GM12878 (cell line): Measurements from ENCODE around the gene SUSD2. TPM values are rescaled to one million over a fixed set of nuclear protein-coding genes. Genes with fewer than 3 reads are reported as not detected.

Source experiments
- CBX3 ChIP-seq: fragments of 200-600 bp; sonication (generic); IDR thresholded peaks from 2 replicates; pipeline ENCODE4 v1.6.1; 2016; ENCODE audit warnings: low read depth, borderline replicate concordance
- FOXM1 ChIP-seq: IDR thresholded peaks from 2 replicates; pipeline ENCODE4 v1.6.1; 2012; ENCODE audit warnings: low read depth, mild to moderate bottlenecking, inconsistent platforms, low read length, moderate library complexity
- RAD51 ChIP-seq: fragments of 450-650 bp; IDR thresholded peaks from 2 replicates; pipeline ENCODE4 v1.6.1; 2016; ENCODE audit warnings: moderate library complexity, mild to moderate bottlenecking, inconsistent platforms
- SUZ12 ChIP-seq: fragments of 200-600 bp; sonication (generic); IDR thresholded peaks from one replicate; pipeline ENCODE4 v1.6.1; 2018; ENCODE audit warnings: antibody characterized with exemption, mild to moderate bottlenecking; ENCODE audit not compliant: unreplicated experiment
- ZNF217 ChIP-seq: fragments of 450-650 bp; IDR thresholded peaks from 2 replicates; pipeline ENCODE4 v1.6.1; 2017; ENCODE audit warnings: antibody characterized with exemption, mild to moderate bottlenecking
- polyA plus RNA-seq, 11 experiments: library from polyadenylated mRNA; depleted of rRNA in 4 of 11; unstranded in 6 of 11; stranded (reverse) in 5 of 11; fragments of >200 nt; fragmentation: Nextera tagmentation in 4 of 11; fragmentation: Illumina TruSeq in 1 of 11; extraction: Ambion mirVana in 4 of 11; extraction: Trizol in 1 of 11; gene quantifications; 1 replicate in 1 of 11; 2 replicates in 10 of 11; pipeline versions ENCODE4 v1.2.1 to v1.2.3, GENCODE V29; 2011 to 2016; ENCODE audit warnings: inconsistent platforms in 2 of 11, missing spikeins in 2 of 11, low read depth in 1 of 11
- total RNA-seq, 4 experiments: library from RNA; depleted of rRNA in 3 of 4; stranded (reverse); fragments of >200 nt in 3 of 4; fragmentation: Illumina TruSeq in 1 of 4; extraction: Trizol in 1 of 4; gene quantifications; 2 replicates each; pipeline versions ENCODE4 v1.2.1 to v1.2.3, GENCODE V29; 2013 to 2021
- TF ChIP-seq, protein P1 (sequence below): fragments of 450-650 bp; IDR thresholded peaks from 2 replicates; pipeline ENCODE4 v1.6.1; 2017; ENCODE audit warnings: antibody characterized with exemption, mild to moderate bottlenecking, moderate library complexity
- TF ChIP-seq, protein P2 (sequence below): IDR thresholded peaks from 2 replicates; pipeline ENCODE4 v1.6.1; 2011; ENCODE audit warnings: borderline replicate concordance, low read depth, mild to moderate bottlenecking, moderate library complexity, low read length; ENCODE audit not compliant: insufficient read depth, poor library complexity, severe bottlenecking
- TF ChIP-seq, protein P3 (sequence below): IDR thresholded peaks from 2 replicates; pipeline ENCODE4 v1.6.1; 2011; ENCODE audit warnings: low read depth, low read length, improper control_type of control experiment, borderline replicate concordance
- TF ChIP-seq, protein P4 (sequence below): fragments of 450-650 bp; formaldehyde crosslinking; IDR thresholded peaks from 2 replicates; pipeline ENCODE4 v1.4.0; 2020; ENCODE audit warnings: mild to moderate bottlenecking, moderate library complexity
- TF ChIP-seq, protein P5 (sequence below): IDR thresholded peaks from 2 replicates; pipeline ENCODE4 v1.6.1; 2012; ENCODE audit warnings: low read depth, low read length, improper control_type of control experiment
- TF ChIP-seq, protein P6 (sequence below): fragments of 450-650 bp; IDR thresholded peaks from 2 replicates; pipeline ENCODE4 v1.6.1; 2017; ENCODE audit warnings: mild to moderate bottlenecking, moderate library complexity

The SUSD2 gene
- total and polyA plus RNA-seq, 10 of the 15 experiments (the other 5 are each of a cell fraction or from before 2014, with no cell fraction given): 0.04 to 0.31 (median 0.11) TPM; not detected in 5

DNA sequence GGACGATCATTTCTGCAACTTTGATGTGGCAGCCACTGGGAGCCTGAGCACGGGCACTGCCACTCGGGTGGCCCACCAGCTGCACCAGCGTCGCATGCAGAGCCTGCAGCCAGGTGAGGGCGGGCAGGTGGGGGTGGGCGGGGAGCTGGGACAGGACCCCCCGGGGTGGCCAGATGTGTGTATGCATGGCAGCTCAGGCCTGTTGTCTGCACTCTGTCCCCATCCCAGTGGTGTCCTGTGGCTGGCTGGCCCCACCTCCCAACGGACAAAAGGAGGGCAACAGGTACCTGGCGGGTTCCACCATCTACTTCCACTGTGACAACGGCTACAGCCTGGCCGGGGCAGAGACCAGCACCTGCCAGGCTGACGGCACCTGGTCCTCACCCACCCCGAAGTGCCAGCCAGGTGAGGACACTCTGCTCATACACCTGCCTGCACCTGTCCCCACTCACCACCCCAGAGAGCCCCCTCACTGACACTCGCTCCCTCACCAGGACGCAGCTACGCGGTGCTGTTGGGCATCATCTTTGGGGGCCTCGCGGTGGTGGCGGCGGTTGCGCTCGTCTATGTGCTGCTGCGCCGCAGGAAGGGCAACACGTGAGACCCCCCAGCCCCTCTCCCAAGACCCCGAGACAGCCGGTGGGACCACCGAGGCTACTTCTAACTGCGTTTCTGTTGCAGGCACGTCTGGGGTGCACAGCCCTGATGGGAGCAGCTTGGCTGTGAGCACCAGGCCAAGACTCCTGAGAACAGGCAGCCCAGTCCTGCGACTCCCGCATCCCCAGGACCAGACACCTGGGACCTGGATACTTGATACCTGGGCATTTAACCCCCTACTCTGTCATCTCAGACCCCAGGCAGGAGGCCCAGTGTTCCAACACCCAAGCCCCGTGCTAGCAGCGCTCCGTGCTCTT lies 6.7 kb downstream of the SUSD2 start (continued):
- TF ChIP-seq, protein P1, sequence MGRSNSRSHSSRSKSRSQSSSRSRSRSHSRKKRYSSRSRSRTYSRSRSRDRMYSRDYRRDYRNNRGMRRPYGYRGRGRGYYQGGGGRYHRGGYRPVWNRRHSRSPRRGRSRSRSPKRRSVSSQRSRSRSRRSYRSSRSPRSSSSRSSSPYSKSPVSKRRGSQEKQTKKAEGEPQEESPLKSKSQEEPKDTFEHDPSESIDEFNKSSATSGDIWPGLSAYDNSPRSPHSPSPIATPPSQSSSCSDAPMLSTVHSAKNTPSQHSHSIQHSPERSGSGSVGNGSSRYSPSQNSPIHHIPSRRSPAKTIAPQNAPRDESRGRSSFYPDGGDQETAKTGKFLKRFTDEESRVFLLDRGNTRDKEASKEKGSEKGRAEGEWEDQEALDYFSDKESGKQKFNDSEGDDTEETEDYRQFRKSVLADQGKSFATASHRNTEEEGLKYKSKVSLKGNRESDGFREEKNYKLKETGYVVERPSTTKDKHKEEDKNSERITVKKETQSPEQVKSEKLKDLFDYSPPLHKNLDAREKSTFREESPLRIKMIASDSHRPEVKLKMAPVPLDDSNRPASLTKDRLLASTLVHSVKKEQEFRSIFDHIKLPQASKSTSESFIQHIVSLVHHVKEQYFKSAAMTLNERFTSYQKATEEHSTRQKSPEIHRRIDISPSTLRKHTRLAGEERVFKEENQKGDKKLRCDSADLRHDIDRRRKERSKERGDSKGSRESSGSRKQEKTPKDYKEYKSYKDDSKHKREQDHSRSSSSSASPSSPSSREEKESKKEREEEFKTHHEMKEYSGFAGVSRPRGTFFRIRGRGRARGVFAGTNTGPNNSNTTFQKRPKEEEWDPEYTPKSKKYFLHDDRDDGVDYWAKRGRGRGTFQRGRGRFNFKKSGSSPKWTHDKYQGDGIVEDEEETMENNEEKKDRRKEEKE: no peak
- no peak for TF ChIP-seq FOXM1
- TF ChIP-seq, protein P2, sequence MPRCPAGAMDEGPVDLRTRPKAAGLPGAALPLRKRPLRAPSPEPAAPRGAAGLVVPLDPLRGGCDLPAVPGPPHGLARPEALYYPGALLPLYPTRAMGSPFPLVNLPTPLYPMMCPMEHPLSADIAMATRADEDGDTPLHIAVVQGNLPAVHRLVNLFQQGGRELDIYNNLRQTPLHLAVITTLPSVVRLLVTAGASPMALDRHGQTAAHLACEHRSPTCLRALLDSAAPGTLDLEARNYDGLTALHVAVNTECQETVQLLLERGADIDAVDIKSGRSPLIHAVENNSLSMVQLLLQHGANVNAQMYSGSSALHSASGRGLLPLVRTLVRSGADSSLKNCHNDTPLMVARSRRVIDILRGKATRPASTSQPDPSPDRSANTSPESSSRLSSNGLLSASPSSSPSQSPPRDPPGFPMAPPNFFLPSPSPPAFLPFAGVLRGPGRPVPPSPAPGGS: no peak
- TF ChIP-seq ZNF217: no peak
- no peak for TF ChIP-seq CBX3
- TF ChIP-seq, protein P3, sequence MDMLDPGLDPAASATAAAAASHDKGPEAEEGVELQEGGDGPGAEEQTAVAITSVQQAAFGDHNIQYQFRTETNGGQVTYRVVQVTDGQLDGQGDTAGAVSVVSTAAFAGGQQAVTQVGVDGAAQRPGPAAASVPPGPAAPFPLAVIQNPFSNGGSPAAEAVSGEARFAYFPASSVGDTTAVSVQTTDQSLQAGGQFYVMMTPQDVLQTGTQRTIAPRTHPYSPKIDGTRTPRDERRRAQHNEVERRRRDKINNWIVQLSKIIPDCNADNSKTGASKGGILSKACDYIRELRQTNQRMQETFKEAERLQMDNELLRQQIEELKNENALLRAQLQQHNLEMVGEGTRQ: no peak
- no peak for TF ChIP-seq RAD51
- TF ChIP-seq, protein P4, sequence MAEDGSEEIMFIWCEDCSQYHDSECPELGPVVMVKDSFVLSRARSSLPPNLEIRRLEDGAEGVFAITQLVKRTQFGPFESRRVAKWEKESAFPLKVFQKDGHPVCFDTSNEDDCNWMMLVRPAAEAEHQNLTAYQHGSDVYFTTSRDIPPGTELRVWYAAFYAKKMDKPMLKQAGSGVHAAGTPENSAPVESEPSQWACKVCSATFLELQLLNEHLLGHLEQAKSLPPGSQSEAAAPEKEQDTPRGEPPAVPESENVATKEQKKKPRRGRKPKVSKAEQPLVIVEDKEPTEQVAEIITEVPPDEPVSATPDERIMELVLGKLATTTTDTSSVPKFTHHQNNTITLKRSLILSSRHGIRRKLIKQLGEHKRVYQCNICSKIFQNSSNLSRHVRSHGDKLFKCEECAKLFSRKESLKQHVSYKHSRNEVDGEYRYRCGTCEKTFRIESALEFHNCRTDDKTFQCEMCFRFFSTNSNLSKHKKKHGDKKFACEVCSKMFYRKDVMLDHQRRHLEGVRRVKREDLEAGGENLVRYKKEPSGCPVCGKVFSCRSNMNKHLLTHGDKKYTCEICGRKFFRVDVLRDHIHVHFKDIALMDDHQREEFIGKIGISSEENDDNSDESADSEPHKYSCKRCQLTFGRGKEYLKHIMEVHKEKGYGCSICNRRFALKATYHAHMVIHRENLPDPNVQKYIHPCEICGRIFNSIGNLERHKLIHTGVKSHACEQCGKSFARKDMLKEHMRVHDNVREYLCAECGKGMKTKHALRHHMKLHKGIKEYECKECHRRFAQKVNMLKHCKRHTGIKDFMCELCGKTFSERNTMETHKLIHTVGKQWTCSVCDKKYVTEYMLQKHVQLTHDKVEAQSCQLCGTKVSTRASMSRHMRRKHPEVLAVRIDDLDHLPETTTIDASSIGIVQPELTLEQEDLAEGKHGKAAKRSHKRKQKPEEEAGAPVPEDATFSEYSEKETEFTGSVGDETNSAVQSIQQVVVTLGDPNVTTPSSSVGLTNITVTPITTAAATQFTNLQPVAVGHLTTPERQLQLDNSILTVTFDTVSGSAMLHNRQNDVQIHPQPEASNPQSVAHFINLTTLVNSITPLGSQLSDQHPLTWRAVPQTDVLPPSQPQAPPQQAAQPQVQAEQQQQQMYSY (CRISPR knock-in tag): no peak
- TF ChIP-seq, protein P5, sequence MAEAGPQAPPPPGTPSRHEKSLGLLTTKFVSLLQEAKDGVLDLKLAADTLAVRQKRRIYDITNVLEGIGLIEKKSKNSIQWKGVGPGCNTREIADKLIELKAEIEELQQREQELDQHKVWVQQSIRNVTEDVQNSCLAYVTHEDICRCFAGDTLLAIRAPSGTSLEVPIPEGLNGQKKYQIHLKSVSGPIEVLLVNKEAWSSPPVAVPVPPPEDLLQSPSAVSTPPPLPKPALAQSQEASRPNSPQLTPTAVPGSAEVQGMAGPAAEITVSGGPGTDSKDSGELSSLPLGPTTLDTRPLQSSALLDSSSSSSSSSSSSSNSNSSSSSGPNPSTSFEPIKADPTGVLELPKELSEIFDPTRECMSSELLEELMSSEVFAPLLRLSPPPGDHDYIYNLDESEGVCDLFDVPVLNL: no peak
- TF ChIP-seq SUZ12: no peak
- TF ChIP-seq, protein P6, sequence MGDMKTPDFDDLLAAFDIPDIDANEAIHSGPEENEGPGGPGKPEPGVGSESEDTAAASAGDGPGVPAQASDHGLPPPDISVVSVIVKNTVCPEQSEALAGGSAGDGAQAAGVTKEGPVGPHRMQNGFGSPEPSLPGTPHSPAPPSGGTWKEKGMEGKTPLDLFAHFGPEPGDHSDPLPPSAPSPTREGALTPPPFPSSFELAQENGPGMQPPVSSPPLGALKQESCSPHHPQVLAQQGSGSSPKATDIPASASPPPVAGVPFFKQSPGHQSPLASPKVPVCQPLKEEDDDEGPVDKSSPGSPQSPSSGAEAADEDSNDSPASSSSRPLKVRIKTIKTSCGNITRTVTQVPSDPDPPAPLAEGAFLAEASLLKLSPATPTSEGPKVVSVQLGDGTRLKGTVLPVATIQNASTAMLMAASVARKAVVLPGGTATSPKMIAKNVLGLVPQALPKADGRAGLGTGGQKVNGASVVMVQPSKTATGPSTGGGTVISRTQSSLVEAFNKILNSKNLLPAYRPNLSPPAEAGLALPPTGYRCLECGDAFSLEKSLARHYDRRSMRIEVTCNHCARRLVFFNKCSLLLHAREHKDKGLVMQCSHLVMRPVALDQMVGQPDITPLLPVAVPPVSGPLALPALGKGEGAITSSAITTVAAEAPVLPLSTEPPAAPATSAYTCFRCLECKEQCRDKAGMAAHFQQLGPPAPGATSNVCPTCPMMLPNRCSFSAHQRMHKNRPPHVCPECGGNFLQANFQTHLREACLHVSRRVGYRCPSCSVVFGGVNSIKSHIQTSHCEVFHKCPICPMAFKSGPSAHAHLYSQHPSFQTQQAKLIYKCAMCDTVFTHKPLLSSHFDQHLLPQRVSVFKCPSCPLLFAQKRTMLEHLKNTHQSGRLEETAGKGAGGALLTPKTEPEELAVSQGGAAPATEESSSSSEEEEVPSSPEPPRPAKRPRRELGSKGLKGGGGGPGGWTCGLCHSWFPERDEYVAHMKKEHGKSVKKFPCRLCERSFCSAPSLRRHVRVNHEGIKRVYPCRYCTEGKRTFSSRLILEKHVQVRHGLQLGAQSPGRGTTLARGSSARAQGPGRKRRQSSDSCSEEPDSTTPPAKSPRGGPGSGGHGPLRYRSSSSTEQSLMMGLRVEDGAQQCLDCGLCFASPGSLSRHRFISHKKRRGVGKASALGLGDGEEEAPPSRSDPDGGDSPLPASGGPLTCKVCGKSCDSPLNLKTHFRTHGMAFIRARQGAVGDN: no peak
